Measurements from ENCODE around the gene REC114.
A peak's percentile ranks its signal among the peaks of the same experiment; 100 is the strongest.
"Not testable (repeated sequence)": the region's sequence is repeated elsewhere in the genome, so short reads cannot be mapped to it uniquely, and the experiment has no call there.

Gene REC114

DNA sequence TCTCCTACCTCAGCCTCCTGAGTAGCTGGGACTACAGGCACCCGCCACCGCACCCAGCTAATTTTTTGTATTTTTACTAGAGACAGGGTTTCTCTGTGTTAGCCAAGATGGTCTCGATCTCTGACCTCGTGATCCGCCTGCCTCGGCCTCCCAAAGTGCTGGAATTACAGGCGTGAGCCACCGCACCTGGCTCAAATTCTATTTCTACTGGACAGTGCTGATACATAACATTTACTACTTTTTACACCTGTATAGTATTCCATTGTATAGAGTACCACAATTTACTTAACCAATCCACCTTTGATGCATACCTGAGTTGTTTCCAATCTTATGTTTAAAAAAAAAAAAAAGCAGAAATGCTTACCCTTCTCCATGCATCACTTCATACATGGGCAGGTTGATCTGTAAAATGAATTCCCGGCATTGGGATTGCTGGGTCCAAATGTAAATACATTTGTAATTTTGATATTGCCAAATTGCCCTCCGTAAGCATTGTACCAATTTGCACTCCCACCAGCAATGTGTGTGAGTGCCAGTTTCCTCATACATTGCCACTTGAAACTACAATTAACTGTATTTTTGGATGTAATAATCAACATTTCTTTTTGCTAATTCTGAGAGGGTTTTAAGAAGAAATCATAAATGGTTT is 95.7 kb downstream of the REC114 start:
- DNase-seq: no peak

DNA sequence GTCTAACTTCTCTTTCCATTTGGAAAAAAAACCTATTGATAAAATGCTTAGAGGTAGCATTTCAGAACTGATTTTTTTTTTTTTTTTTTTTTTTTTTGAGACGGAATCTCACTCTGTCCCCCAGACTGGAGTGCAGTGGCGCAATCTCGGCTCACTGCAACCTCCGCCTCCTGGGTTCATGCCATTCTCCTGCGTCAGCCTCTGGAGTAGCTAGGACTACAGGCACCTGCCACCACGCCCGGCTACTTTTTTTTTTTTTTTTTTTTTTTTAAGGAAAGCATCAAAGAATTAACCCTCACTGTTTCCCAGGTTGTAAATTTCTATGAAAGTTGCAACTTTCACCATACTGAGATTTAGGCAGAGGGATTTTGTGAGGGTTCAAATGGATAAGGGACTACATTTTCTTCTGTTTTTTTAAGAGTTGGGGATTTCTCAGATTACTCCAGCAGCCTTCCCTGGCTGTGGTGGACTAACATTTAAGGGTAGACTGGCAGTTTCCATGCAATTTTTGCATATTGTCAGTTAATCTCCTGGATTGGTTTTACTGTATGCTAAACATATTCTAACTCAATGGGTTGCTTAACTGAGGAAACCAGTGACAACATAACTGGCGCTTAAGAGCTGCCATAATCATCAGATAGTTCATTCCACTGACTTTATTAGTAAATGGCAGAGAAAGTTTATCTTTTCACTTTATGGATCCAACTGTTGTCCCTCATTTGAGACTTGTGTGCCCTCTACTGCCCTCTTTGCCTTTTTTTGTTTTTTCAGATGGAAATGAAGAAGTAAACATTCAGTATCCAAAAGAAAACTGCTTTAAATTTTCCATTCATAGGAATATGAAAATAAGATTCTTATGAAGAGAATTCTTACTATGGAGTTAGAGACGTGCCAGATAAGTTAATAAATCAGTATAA is 96.5 kb downstream of the REC114 start:
- DNase-seq: no peak

GRCh38 chr15:73540161-73540560 is 97.2 kb downstream of the REC114 start:
- no peak for DNase-seq

- no peak for DNase-seq
Observed at GRCh38 chr15:73541479-73541878, 98.5 kb downstream of the REC114 start.

DNA sequence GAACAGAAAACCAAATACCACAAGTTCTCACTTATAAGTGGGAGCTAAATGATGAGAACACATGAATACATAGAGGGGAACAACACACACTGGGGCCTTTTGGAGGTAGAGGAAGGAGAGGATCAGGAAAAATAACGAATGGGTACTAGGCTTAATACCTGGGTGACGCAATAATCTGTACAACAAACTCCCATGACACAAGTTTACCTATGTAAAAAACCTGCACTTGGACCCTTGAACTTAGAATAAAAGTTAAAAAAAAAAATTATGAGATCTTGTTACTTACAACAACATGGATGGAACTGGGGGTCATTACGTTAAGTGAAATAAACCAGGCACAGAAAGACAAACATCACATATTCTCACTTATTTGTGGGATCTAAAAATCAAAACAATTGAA is 106.0 kb downstream of the REC114 start:
- not testable (repeated sequence) for DNase-seq

GRCh38 chr15:73550190-73550589 is 107.2 kb downstream of the REC114 start:
- DNase-seq: no peak

DNA sequence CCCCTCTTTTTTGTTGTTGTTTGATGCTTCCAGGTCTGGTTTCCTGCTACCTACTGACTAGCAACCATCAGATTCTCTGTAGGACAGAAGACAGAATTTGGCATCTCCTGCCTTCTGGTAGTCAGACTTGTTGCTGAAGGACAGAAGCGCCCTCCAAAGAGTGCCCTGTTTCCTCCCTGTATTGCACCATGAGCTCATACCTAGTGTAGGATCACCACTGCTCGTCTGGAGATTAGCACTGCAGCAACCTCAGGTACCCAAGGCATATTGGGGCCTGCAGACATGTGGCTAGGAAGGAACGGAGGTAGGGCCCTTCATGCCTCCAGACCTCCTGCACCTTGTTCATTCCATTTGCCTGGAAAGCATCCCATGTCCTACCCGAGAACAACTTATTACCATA is 112.1 kb downstream of the REC114 start:
- no peak for DNase-seq

DNA sequence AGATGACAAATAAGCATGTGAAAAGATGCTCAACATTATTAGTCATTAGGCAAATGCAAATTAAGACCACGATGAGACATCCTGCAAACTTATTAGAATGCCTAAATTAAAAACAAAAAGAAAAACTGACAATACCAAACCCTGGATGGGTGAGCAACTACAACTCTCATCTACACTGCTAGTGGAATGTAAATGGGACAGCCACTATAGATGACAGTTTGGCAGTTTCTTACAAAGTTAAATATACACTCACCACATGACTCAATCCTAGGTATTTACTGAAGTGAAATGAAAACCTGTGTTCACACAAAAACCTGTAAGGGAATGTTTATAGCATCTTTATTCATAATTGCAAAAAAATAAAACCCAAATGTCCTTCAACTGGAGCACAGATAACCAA is 115.6 kb downstream of the REC114 start:
- DNase-seq: no peak

- no peak for DNase-seq
Observed at GRCh38 chr15:73560501-73561117, 117.6 kb downstream of the REC114 start.

DNA sequence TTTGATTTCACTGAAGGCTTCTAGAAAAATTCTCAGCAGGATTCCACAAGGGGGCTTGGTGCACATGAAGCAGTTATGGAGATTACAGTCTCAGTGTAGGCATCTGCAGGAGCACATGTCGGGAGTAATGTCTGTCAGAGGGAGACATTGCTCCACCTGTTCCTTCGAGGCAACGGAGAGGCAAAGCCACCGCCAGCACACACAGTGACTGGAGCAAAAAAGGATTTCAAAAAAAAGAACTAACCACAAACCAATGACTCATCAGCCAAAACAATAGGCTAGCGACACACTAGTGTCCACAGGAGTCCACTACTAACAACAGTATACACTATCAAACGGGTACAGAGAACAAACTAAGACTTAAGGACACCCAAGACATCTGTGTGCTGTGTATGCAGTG is 121.3 kb downstream of the REC114 start:
- peak; percentile 66 for DNase-seq

DNA sequence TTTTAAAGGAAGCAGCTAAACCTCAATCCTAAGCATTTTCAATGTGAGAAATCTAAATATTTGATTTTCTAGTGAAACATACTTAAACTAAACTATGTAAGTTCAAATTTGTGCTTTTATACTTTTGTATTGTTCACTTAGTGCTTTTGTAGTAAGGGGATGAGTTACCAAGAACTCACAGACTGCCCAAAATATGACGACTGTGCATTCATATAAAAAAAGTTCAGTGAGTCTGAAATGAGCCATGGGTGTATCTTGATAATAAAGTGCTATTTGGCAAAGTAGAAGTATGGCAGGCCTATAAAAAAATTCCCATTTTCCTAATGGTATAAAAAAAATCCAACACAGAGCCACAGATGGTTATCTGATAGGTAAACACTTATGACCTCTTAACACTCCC is 124.1 kb downstream of the REC114 start:
- DNase-seq: no peak

DNA sequence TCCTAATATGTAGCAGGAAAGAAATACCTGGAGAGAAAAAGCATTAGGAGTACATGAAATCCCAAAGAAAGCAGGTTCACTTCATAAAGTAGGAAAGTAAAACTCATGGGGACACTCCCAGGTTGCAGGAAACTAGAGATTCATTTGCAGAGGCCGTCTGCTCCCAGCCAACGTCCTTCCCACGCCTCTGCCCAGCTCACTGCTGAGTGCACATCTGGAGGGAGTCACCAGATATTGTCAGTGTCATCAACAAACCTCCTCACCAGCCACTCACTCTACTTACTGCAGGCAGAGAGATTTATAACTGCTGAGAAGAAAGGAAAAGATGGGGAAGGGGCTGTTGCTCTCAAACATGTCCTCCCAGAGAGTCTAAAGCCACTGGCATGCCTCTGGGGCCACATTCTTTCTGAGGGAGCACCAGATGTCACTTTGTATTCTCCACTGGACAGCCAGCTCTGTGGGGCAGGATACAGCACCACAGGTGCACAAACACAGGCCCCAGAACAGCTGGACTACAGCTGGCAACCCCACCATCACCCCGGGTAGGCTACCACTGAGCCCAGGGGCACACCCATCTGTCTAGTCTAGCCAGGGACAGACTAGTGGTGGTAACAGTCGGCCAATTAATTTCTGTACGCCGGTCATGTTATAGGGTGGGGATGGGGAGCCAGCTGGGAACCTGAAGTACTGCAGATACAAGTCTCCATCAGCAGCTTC is 125.8 kb downstream of the REC114 start:
- no peak for DNase-seq

- DNase-seq: no peak
Observed at GRCh38 chr15:73569361-73569760, 126.4 kb downstream of the REC114 start.

DNA sequence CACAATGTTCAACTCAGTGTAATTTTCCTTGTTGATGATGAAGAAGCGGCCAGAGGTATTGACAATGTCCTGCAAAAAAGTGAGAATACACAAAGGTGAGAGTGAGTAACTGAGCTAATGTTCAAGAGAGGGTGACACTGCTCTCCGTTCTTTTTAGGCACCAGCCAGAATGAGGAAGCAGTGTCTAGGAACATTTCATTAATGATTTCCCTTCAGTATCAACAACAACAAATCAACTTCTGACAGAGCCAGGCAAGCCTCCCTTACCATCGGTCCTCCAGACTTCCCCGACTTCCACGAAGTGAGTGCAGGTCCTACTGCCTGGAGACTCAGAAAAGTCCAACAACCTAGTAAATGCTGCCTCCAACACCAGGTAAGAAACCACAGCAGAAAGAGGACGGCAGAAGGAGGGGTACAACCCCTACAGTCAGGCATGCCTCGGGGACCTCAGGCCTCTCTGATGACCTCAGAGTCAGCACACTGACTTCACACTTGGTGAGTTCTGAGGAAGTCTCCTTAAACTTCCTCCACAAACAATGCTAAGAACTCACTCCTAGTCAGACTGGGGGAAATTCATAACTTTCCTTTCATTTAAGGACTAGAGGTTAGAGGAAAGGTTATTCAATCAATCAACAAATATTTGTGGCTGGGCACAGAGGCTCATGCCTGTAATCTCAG is 127.5 kb downstream of the REC114 start:
- no peak for DNase-seq

- DNase-seq: no peak
Observed at GRCh38 chr15:73571346-73571745, 128.4 kb downstream of the REC114 start.

DNA sequence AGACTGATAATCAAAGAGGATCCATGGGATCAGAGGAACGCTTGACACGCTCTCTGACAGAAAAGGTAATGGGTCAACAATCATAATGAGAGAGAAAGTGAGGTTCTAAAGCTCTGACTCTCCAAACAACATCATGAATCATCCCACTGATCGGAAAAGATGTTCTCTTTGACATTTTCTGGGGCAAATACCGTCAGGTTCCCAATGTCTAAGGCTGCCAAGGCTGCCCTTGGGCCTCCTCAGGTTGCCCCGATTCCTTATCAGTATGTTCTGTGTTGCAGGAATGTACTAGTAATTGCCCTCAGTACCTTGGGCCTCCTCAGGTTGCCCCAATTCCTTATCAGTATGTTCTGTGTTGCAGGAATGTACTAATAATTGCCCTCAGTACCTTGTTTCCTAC is 129.3 kb downstream of the REC114 start:
- no peak for DNase-seq

DNA sequence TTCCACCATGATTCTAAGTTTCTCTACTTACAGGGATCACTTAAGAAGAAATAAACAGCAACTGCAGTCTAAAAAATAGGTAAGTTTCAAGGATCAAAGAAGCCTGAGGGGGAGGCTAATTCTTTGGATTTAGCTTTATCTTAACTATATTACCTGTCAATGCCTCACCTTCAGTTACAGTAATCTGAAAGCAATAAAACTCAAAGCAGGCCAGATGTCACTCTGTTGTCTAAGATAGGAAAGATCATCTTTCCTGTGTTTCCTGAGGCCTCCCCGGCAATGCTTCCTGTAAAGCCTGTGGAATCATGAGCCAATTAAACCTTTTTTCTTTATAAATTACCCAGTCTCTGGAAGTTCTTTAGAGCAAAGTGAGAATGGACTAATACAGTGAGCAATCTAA is 130.1 kb downstream of the REC114 start:
- no peak for DNase-seq

- DNase-seq: no peak
Observed at GRCh38 chr15:73573572-73573971, 130.6 kb downstream of the REC114 start.

- no peak for DNase-seq
Observed at GRCh38 chr15:73575636-73576247, 132.8 kb downstream of the REC114 start.

- not testable (repeated sequence) for DNase-seq
Observed at GRCh38 chr15:73577593-73577992, 134.6 kb downstream of the REC114 start.

DNA sequence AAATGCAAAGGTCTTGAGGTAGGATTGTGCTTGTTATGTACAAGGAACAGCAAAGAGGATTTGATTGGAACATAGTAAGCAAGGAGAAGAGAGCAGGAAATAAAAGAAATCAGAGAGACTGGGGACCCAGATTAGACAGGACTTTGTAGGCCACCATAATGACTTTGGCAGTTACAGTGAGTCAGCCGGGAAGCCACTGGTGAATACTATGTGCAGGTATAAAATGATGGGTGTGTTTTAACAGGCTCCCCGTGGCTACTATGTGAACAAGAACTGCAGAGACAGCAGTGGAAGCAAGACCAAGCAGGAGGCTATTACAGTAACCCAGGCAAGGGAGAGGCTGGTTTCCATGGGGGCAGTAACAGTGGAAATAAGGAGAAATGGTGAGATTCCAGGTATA is 135.1 kb downstream of the REC114 start:
- DNase-seq: no peak

- no peak for DNase-seq
Observed at GRCh38 chr15:73582851-73583379, 140.0 kb downstream of the REC114 start.
